CD14-positive monocyte (primary cell): ENCODE measurements around the gene C3orf62. TPM values are rescaled to one million over a fixed set of nuclear protein-coding genes. Genes with fewer than 3 reads are reported as not detected.

Source experiments
- DNase-seq, 3 donors: peaks; one replicate each; pipeline ENCODE4 v3.0.0-alpha.2; 2011 to 2022
- H2AFZ ChIP-seq: 2 replicates; pipeline ENCODE4 v1.6.0; 2012; ENCODE audit warnings: mild to moderate bottlenecking, low read depth, low read length, inconsistent platforms; ENCODE audit not compliant: insufficient read depth, poor library complexity, severe bottlenecking
- H3K27ac ChIP-seq, 2 donors: 1 replicate in 1 of 2; 2 replicates in 1 of 2; pipeline ENCODE4 v1.5.1; 2012 to 2013; ENCODE audit warnings: low read length in 2 of 2, control low read depth in 1 of 2, inconsistent platforms in 1 of 2, low read depth in 1 of 2, mild to moderate bottlenecking in 1 of 2
- H3K27me3 ChIP-seq, 2 donors: one replicate each; pipeline versions ENCODE4 v1.6.0 to v1.6.1; 2011 to 2013; ENCODE audit warnings: low read length in 2 of 2; ENCODE audit not compliant: control insufficient read depth in 2 of 2, insufficient read depth in 2 of 2
- H3K36me3 ChIP-seq, 2 donors: replicated peaks in 1 of 2; 1 replicate in 1 of 2; 2 replicates in 1 of 2; pipeline versions ENCODE4 v1.5.1 to v1.6.1; 2012 to 2013; ENCODE audit warnings: low read length in 2 of 2, control low read depth in 1 of 2, inconsistent platforms in 1 of 2, mild to moderate bottlenecking in 1 of 2; ENCODE audit not compliant: insufficient read depth in 2 of 2, control insufficient read depth in 1 of 2
- H3K4me1 ChIP-seq, 2 donors: 1 replicate in 1 of 2; 2 replicates in 1 of 2; pipeline versions ENCODE4 v1.5.1 to v1.6.1; 2012 to 2013; ENCODE audit warnings: low read length in 2 of 2, control low read depth in 1 of 2, inconsistent platforms in 1 of 2, mild to moderate bottlenecking in 1 of 2, moderate library complexity in 1 of 2; ENCODE audit not compliant: insufficient read depth in 2 of 2, control insufficient read depth in 1 of 2
- H3K4me2 ChIP-seq: replicated peaks from 2 replicates; pipeline ENCODE3; 2012; ENCODE audit warnings: low read length, moderate library complexity, mild to moderate bottlenecking; ENCODE audit not compliant: poor library complexity, severe bottlenecking; ENCODE audit errors: extremely low read depth
- H3K4me3 ChIP-seq, 3 experiments: fragments of 200-600 bp in 1 of 3; sonication (generic) in 1 of 3; replicated peaks in 1 of 3; 1 replicate in 2 of 3; 2 replicates in 1 of 3; pipeline ENCODE4 v1.5.1; 2011 to 2013; ENCODE audit warnings: low read length in 3 of 3, mild to moderate bottlenecking in 3 of 3, control low read depth in 2 of 3, low read depth in 2 of 3, inconsistent platforms in 1 of 3, moderate library complexity in 1 of 3
- H3K79me2 ChIP-seq: 2 replicates; pipeline ENCODE4 v1.6.0; 2012; ENCODE audit warnings: mild to moderate bottlenecking, control low read depth, inconsistent platforms, low read length, moderate library complexity; ENCODE audit not compliant: insufficient read depth
- H3K9ac ChIP-seq: 2 replicates; pipeline ENCODE4 v1.6.0; 2017; ENCODE audit warnings: low read length, mild to moderate bottlenecking; ENCODE audit not compliant: insufficient read depth, poor library complexity, severe bottlenecking
- H3K9me3 ChIP-seq, 2 donors: replicated peaks in 1 of 2; 1 replicate in 1 of 2; 2 replicates in 1 of 2; pipeline versions ENCODE4 v1.5.1 to v1.6.1; 2012 to 2013; ENCODE audit warnings: low read length in 2 of 2, control low read depth in 1 of 2; ENCODE audit not compliant: control insufficient read depth in 1 of 2, insufficient read depth in 1 of 2
- H4K20me1 ChIP-seq: 2 replicates; pipeline ENCODE4 v1.6.0; 2012; ENCODE audit warnings: mild to moderate bottlenecking, low read length, control low read depth, moderate library complexity; ENCODE audit not compliant: insufficient read depth
- H3K27ac Mint-ChIP-seq, 7 donors: one replicate each; pipeline ENCODE4 v1.8.0; 2020; ENCODE audit warnings: mild to moderate bottlenecking in 7 of 7, mixed read lengths in 7 of 7, moderate library complexity in 6 of 7, inconsistent platforms in 2 of 7
- H3K27me3 Mint-ChIP-seq, 3 donors: one replicate each; pipeline ENCODE4 v1.8.0; 2021 to 2022; ENCODE audit warnings: low read depth in 3 of 3, mild to moderate bottlenecking in 3 of 3, mixed read lengths in 3 of 3, moderate library complexity in 3 of 3, inconsistent platforms in 1 of 3
- H3K36me3 Mint-ChIP-seq, 2 donors: one replicate each; pipeline ENCODE4 v1.8.0; 2020; ENCODE audit warnings: mixed read lengths in 2 of 2, inconsistent platforms in 1 of 2, mild to moderate bottlenecking in 1 of 2
- H3K4me1 Mint-ChIP-seq: one replicate; pipeline ENCODE4 v1.8.0; 2020; ENCODE audit warnings: mild to moderate bottlenecking, mixed read lengths
- H3K4me3 Mint-ChIP-seq, 2 donors: one replicate each; pipeline ENCODE4 v1.8.0; 2020; ENCODE audit warnings: mild to moderate bottlenecking in 2 of 2, mixed read lengths in 2 of 2, moderate library complexity in 1 of 2
- H3K9me3 Mint-ChIP-seq, 7 donors: one replicate each; pipeline ENCODE4 v1.8.0; 2020 to 2022; ENCODE audit warnings: mixed read lengths in 7 of 7, mild to moderate bottlenecking in 6 of 7, moderate library complexity in 6 of 7, inconsistent platforms in 2 of 7
- CTCF ChIP-seq: fragments of 200-600 bp; IDR thresholded peaks from one replicate; pipeline ENCODE4 v1.8.0; 2022; ENCODE audit warnings: antibody characterized with exemption, mild to moderate bottlenecking
- WGBS: methylation state at CpG from one replicate; pipeline ENCODE4 v1.1.5; 2013; ENCODE audit warnings: missing lambda C conversion rate; ENCODE audit not compliant: insufficient coverage; 5-methylcytosine and 5-hydroxymethylcytosine counted together
- intact Hi-C, 2 donors: fragments of 100-400 bp; cut with micrococcal nuclease; formaldehyde crosslinking; loops; one replicate each; pipeline versions ENCODE4 v1.15.0 to v1.15.1; 2023
- polyA plus RNA-seq, 3 donors: library from polyadenylated mRNA; depleted of rRNA in 1 of 3; unstranded in 2 of 3; stranded (reverse) in 1 of 3; fragments of 300-500 nt in 2 of 3; fragments of >200 nt in 1 of 3; fragmentation: Illumina TruSeq in 2 of 3; gene quantifications; 1 replicate in 2 of 3; 2 replicates in 1 of 3; pipeline ENCODE4 v1.2.3, GENCODE V29; 2012 to 2021

C3orf62 gene
- polyA plus RNA-seq, 3 donors: 0.60 to 15.7 (median 1.0) TPM

GRCh38 chr3:49277383-49277775 lies 347 bp upstream of the C3orf62 start:
- H3K9me3 ChIP-seq: no peaks in the 10 kb centered on the region
- H3K4me3 ChIP-seq: peak overlapping the region; percentile 41 to 79 (median 43)
- Mint-ChIP-seq H3K27me3 (peaks cover 0 to 2% (median 0%) of the 10 kb centered on the region in 3 donors), H3K4me1 (peaks cover 25% of the 10 kb centered on the region), H3K36me3 (peaks cover 44 to 66% of the 10 kb centered on the region in 2 donors), H3K9me3 (peaks cover 0 to 5% (median 0%) of the 10 kb centered on the region in 7 donors), H3K4me3 (peak overlapping the region; percentile 67 to 92), H3K27ac (peak overlapping the region; percentile 80 to 93 (median 88))
- peak overlapping the region; percentile 86 for H3K4me2 ChIP-seq
- H4K20me1 ChIP-seq: no peaks in the 10 kb centered on the region
- H3K79me2 ChIP-seq: no peaks in the 10 kb centered on the region
- no peaks in the 10 kb centered on the region for H3K27me3 ChIP-seq
- WGBS: no CpG with 5 or more reads among the region's 9 CpGs
- H3K9ac ChIP-seq: peak overlapping the region; percentile 74
- peak overlapping the region; percentile 86 for H2AFZ ChIP-seq
- no peak for DNase-seq
- peak overlapping the region; percentile 66 to 79 for H3K27ac ChIP-seq
- peaks cover 32 to 62% of the 10 kb centered on the region in 2 donors for H3K36me3 ChIP-seq
- intact Hi-C loops: loop anchor here in 1 of 2 donors (5.0 kb wide), 1 partner anchor 105 kb away; the partner anchor contains the start of gene KLHDC8B
- no peak for TF ChIP-seq CTCF
- peaks cover 21 to 25% of the 10 kb centered on the region in 2 donors for H3K4me1 ChIP-seq

- Histone ChIP-seq H3K27me3 (no peaks in the 10 kb centered on the region), H3K4me2 (no peak overlapping the region), H3K9ac (no peak overlapping the region), H4K20me1 (no peaks in the 10 kb centered on the region), H2AFZ (no peak overlapping the region), H3K27ac (no peak overlapping the region), H3K4me3 (no peak overlapping the region), H3K79me2 (no peaks in the 10 kb centered on the region), H3K4me1 (peaks cover 15 to 26% of the 10 kb centered on the region in 2 donors), H3K36me3 (peaks cover 25 to 57% of the 10 kb centered on the region in 2 donors), H3K9me3 (no peaks in the 10 kb centered on the region)
- peaks cover 0 to 2% (median 0%) of the 10 kb centered on the region in 3 donors for H3K27me3 Mint-ChIP-seq
- no peak for TF ChIP-seq CTCF
- intact Hi-C loops: no loop called here
- 97% methylated on average over 5 of the region's 11 CpGs for WGBS
- H3K36me3 Mint-ChIP-seq: peaks cover 46 to 57% of the 10 kb centered on the region in 2 donors
- H3K27ac Mint-ChIP-seq: no peak overlapping the region
- no peak for DNase-seq
- H3K4me1 Mint-ChIP-seq: peaks cover 25% of the 10 kb centered on the region
- no peaks in the 10 kb centered on the region for H3K9me3 Mint-ChIP-seq
- no peak overlapping the region for H3K4me3 Mint-ChIP-seq
Observed at GRCh38 chr3:49273825-49274532, 3.1 kb downstream of the C3orf62 start.
